ENCODE measurements around the gene KREMEN1.

KREMEN1 gene

GRCh38 chr22:29136782-29137700 lies 64.2 kb downstream of the KREMEN1 start:
- no peak for TF ChIP-seq GATA3 (IDR thresholded peaks at IDR 0.05; ENCODE audit: low read depth, low read length)
- TF ChIP-seq GATA2 (IDR thresholded peaks at IDR 0.05; ENCODE audit: low read depth, low read length), result no peak

DNA sequence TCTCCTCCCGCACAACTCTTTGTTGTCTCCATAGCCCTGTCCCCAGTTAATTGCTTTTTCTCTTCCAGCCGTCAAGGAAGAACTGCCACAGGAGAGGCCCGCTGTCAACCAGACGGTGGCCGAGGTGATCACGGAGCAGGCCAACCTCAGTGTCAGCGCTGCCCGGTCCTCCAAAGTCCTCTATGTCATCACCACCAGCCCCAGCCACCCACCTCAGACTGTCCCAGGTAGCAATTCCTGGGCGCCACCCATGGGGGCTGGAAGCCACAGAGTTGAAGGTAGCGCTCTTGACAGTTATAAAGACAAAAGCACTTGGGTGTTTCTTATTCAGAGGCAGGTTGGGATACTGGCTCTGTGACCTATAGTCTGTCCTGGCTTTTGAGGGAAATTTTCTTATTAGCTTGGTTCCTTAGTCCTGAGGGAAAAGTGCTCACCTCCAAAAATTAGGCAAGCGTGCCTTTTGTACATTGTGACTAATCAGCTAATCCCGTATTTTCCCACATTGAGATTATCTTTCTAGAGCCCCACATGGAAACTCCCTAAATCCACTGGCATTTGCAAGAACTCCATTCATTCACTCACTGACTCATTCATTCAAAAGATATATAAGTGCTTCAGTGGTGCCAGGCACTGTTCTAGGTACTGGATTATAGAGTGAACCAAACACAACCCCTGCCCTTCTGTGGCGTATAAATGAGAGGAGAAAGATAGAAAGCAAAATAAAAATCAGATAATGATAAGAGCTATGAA lies 65.9 kb downstream of the KREMEN1 start:
- TF ChIP-seq GATA3 (IDR thresholded peaks at IDR 0.05; ENCODE audit: low read depth, low read length), result no peak
- TF ChIP-seq GATA2 (IDR thresholded peaks at IDR 0.05; ENCODE audit: low read depth, low read length), result no peak

- no peak for TF ChIP-seq GATA3 (IDR thresholded peaks at IDR 0.05; ENCODE audit: low read depth, low read length)
- no peak for TF ChIP-seq GATA2 (IDR thresholded peaks at IDR 0.05; ENCODE audit: low read depth, low read length)
These were observed 67.3 kb downstream of the KREMEN1 start for GRCh38 chr22:29139965-29140782.

- TF ChIP-seq GATA3 (IDR thresholded peaks at IDR 0.05; ENCODE audit: low read depth, low read length) (no peak), GATA2 (IDR thresholded peaks at IDR 0.05; ENCODE audit: low read depth, low read length) (no peak)
These were observed 68.3 kb downstream of the KREMEN1 start for GRCh38 chr22:29141078-29141688.

DNA sequence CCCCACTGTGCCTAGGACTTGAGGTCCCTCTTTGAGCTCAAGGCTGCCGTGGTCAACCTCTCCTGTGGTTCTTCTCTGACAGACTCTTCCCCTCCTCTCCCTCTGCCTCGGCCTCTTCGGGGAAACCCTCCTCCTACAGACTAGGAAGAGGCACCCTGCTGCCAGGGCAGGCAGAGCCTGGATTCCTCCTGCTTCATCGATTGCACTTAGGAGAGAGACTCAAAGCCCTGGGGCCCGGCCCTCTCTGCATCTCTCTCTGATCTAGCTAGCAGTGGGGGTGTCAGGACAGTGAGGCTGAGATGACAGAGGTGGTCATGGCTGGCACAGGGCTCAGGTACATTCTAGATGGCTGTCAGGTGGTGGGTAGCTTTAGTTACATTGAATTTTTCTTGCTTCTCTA lies 69.3 kb downstream of the KREMEN1 start:
- no peak for TF ChIP-seq GATA3 (IDR thresholded peaks at IDR 0.05; ENCODE audit: low read depth, low read length)
- no peak for TF ChIP-seq GATA2 (IDR thresholded peaks at IDR 0.05; ENCODE audit: low read depth, low read length)

- TF ChIP-seq GATA3 (IDR thresholded peaks at IDR 0.05; ENCODE audit: low read depth, low read length), result no peak
- no peak for TF ChIP-seq GATA2 (IDR thresholded peaks at IDR 0.05; ENCODE audit: low read depth, low read length)
These were observed 71.3 kb downstream of the KREMEN1 start for GRCh38 chr22:29143941-29144785.

DNA sequence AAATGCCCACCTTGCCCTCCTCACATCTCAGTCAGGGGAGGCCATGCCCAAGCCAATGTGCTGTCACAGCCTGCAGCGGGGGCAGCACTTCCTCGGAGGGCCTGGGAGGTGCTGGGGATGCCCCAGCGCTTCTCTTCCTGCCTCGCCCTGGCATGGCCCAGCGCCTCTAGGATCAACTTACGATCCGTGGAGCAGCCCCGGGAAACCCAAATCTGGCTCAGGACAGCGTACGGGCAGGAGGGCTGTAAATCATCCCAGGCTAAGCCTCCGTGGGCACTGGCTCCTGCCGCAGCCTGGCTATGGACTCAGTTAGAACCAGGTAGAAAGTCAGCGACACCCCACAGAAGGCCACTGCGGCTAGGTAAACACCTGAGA lies 71.9 kb downstream of the KREMEN1 start:
- TF ChIP-seq GATA2 (IDR thresholded peaks at IDR 0.05; ENCODE audit: low read depth, low read length), result no peak
- TF ChIP-seq GATA3 (IDR thresholded peaks at IDR 0.05; ENCODE audit: low read depth, low read length), result no peak

DNA sequence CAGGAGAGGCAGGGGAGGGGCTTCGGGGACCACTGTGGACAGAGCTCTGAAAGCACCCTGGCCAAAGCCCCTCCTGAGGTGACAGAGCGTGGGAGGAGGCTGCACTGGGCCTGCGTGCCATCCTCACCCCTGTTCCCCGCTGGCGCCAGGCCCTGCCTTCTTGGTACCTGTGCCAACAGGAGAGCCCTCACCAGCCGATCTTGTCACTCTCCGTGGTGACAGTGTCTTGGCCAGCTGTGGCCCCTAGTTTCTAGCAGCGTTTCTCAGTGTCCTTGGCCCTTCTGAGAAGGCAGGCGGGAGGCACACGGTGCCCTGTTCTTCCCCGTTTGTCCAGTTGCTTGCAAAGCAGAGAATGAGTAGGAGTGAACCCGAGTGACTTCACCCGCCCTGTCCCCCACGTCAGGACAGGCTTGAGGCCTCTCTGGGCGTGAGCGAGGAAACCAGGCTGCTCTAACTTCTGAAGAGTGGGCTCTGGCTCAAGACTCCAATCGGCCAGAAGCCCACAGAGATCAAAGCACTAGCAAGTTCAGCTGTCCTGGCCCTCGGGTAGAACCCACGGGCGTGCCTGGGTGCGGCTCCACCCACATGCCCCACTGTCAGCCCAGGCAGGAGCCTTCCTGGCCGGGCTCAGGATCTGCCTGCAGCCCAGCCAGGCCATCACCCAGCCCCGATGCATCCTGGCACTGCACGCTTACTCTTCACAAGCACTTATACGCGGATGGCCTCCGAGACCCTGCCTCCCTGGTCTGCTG lies 72.7 kb downstream of the KREMEN1 start:
- TF ChIP-seq GATA3 (IDR thresholded peaks at IDR 0.05; ENCODE audit: low read depth, low read length), result no peak
- no peak for TF ChIP-seq GATA2 (IDR thresholded peaks at IDR 0.05; ENCODE audit: low read depth, low read length)

- TF ChIP-seq GATA3 (IDR thresholded peaks at IDR 0.05; ENCODE audit: low read depth, low read length) (no peak), GATA2 (IDR thresholded peaks at IDR 0.05; ENCODE audit: low read depth, low read length) (no peak)
These were observed 73.3 kb downstream of the KREMEN1 start for GRCh38 chr22:29146091-29146560.

DNA sequence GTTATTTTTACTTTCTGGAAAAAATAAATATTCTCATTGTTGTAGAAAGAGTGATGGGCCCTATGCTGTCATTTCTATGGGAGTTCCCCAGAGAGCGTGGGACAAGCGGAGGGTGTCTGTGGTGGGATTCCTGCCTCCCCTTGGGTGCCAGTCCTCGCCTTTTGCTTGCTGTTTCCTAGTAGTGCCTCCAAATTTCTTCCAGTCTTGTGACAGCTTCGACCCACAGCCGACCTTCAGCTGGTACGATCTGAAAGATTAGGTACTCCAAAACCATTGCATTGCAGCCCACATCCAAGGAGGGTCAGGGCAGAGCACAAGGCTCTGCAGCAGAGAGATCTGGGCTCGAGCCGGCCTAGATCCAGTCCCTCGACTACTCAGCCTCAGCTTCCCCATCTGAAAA lies 73.9 kb downstream of the KREMEN1 start:
- TF ChIP-seq GATA3 (IDR thresholded peaks at IDR 0.05; ENCODE audit: low read depth, low read length) (no peak), GATA2 (IDR thresholded peaks at IDR 0.05; ENCODE audit: low read depth, low read length) (no peak)

DNA sequence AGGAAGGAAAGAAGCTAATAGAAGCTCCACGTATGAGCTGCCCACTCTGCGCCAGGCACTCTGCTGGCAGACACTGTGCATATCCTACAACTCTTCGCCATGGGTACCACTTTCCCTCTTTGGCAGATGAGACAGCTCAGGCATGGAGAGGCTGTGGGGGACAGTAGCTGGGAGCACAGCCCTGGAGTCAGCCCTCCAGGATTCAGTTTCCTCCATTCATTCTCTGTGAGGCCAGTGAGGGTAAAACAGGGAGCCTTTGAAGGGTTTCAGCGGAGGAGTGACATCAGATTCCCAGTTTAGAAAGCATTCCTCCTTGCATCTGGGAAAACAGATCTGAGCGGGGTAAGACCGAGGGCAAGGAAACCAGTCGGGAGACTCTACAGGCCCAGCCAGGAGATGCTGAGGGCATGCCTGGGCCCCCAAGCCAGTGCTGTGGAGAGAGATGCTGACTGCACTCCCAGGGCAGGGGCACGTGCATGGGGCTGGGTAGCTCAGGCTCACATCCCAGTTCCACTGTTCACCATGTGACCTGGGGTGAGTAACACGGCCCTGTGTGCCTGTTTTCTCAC lies 74.6 kb downstream of the KREMEN1 start:
- TF ChIP-seq GATA2 (IDR thresholded peaks at IDR 0.05; ENCODE audit: low read depth, low read length), result no peak
- no peak for TF ChIP-seq GATA3 (IDR thresholded peaks at IDR 0.05; ENCODE audit: low read depth, low read length)

- no peak for TF ChIP-seq GATA3 (IDR thresholded peaks at IDR 0.05; ENCODE audit: low read depth, low read length)
- no peak for TF ChIP-seq GATA2 (IDR thresholded peaks at IDR 0.05; ENCODE audit: low read depth, low read length)
These were observed 75.2 kb downstream of the KREMEN1 start for GRCh38 chr22:29148036-29148435.

All from SH-SY5Y (cell line).